K562 (cell line): Measurements from ENCODE around the gene KCNJ5. TPM values are rescaled to one million over a fixed set of nuclear protein-coding genes. Genes with fewer than 3 reads are reported as not detected.

Experiments
- ATAC-seq: fragments of 200-7000 bp; cut with Tn5 transposase; 3 replicates; pipeline ENCODE4 v1.9.1; 2020; ENCODE audit warnings: moderate library complexity
- BruUV-seq: library from RNA; stranded (reverse); fragments of 400-500 nt; replicated peaks from 2 replicates; lab custom pipeline; 2021; lab: Mats Ljungman, UMichigan
- CTCF ChIA-PET: fragments of 300-600 bp; formaldehyde crosslinking; extraction: SDS; loops from one replicate; lab custom pipeline; 2021; ENCODE audit warnings: low intra/inter-chr PET ratio; lab: Yijun Ruan, JAX
- POLR2A ChIA-PET: fragments of 300-600, 350-650 bp; sonication (Branson Sonifier 250); formaldehyde crosslinking; extraction: SDS; loops from one replicate; lab custom pipeline; 2021; ENCODE audit warnings: antibody characterized with exemption, inconsistent platforms; lab: Yijun Ruan, JAX
- DNase-seq, 4 experiments: peaks; one replicate each; pipeline versions ENCODE4 v3.0.0 to v3.0.0-alpha.2; 2011 to 2018; ENCODE audit warnings: low spot score in 3 of 4, mixed read lengths in 3 of 4; ENCODE audit errors: extremely low read depth in 1 of 4
- FAIRE-seq: peaks from 2 replicates; lab custom pipeline; 2011; peaks lifted over from hg19 to GRCh38; lab: Jason Lieb, UNC
- H2AFZ ChIP-seq: 2 replicates; pipeline ENCODE4 v1.6.0; 2011; ENCODE audit warnings: low read depth, low read length, control low read depth, inconsistent platforms
- H3K27ac ChIP-seq: fragments of 200-600 bp; 3 replicates; pipeline ENCODE4 v1.8.0; 2011; ENCODE audit warnings: low read depth, mild to moderate bottlenecking, control low read depth, inconsistent platforms, low read length, moderate library complexity, mixed read lengths; ENCODE audit errors: extremely low read depth
- H3K27me3 ChIP-seq, 2 experiments: fragments of 300-600 bp in 1 of 2; 2 replicates in 1 of 2; 3 replicates in 1 of 2; pipeline versions ENCODE4 v1.6.0 to v1.8.0; 2011; ENCODE audit warnings: inconsistent platforms in 2 of 2, low read length in 2 of 2, mild to moderate bottlenecking in 1 of 2, mixed read lengths in 1 of 2, moderate library complexity in 1 of 2; ENCODE audit not compliant: control insufficient read depth in 2 of 2, insufficient read depth in 2 of 2
- H3K36me3 ChIP-seq: fragments of 300-600 bp; 3 replicates; pipeline ENCODE4 v1.8.0; 2011; ENCODE audit warnings: mild to moderate bottlenecking, low read length, inconsistent platforms; ENCODE audit not compliant: control insufficient read depth, insufficient read depth
- H3K4me1 ChIP-seq, 2 experiments: fragments of 200-600 bp in 1 of 2; replicated peaks in 1 of 2; 2 replicates in 1 of 2; 3 replicates in 1 of 2; pipeline versions ENCODE4 v1.5.1 to v1.8.0; 2011; ENCODE audit warnings: inconsistent platforms in 2 of 2, low read length in 2 of 2, mild to moderate bottlenecking in 1 of 2, mixed read lengths in 1 of 2, moderate library complexity in 1 of 2; ENCODE audit not compliant: control insufficient read depth in 2 of 2, insufficient read depth in 2 of 2
- H3K4me2 ChIP-seq: 2 replicates; pipeline ENCODE4 v1.6.1; 2011; ENCODE audit warnings: low read length, control low read depth, inconsistent platforms, mixed read lengths; ENCODE audit not compliant: insufficient read depth
- H3K4me3 ChIP-seq: fragments of 200-600 bp; sonication (generic), shearing (Covaris generic); 2 replicates; pipeline ENCODE4 v1.5.1; 2016; ENCODE audit warnings: control low read depth, inconsistent platforms
- H3K79me2 ChIP-seq: fragments of 200-600 bp; 3 replicates; pipeline ENCODE4 v1.8.0; 2011; ENCODE audit warnings: low read length, inconsistent platforms; ENCODE audit not compliant: control insufficient read depth, insufficient read depth
- H3K9ac ChIP-seq, 2 experiments: 2 replicates each; pipeline versions ENCODE4 v1.6.0 to v1.6.1; 2011; ENCODE audit warnings: low read depth in 2 of 2, low read length in 2 of 2, control low read depth in 1 of 2, inconsistent platforms in 1 of 2, mild to moderate bottlenecking in 1 of 2, mixed read lengths in 1 of 2; ENCODE audit not compliant: insufficient read depth in 1 of 2
- H3K9me1 ChIP-seq: one replicate; pipeline ENCODE4 v1.6.0; 2011; ENCODE audit warnings: inconsistent platforms, mild to moderate bottlenecking, low read length, moderate library complexity; ENCODE audit not compliant: control insufficient read depth, insufficient read depth
- H3K9me3 ChIP-seq: replicated peaks from 2 replicates; pipeline ENCODE4 v1.5.1; 2011; ENCODE audit warnings: low read depth, low read length, inconsistent platforms; ENCODE audit not compliant: control insufficient read depth, insufficient read depth
- H4K20me1 ChIP-seq: replicated peaks from 2 replicates; pipeline ENCODE4 v1.6.1; 2011; ENCODE audit warnings: low read length, inconsistent platforms, mixed read lengths; ENCODE audit not compliant: control insufficient read depth, insufficient read depth
- ARID2 ChIP-seq: fragments of 450-650 bp; IDR thresholded peaks from 2 replicates; pipeline ENCODE4 v1.6.1; 2017; ENCODE audit warnings: antibody characterized with exemption, mild to moderate bottlenecking
- CREB1 ChIP-seq, 2 experiments: sonication (generic) in 1 of 2; formaldehyde crosslinking in 1 of 2; IDR thresholded peaks; 2 replicates each; pipeline versions ENCODE4 v1.6.1 to v1.8.0; 2012 to 2022; ENCODE audit warnings: inconsistent platforms in 1 of 2, mild to moderate bottlenecking in 1 of 2, missing genetic modification reagents in 1 of 2, moderate library complexity in 1 of 2
- NCOR1 ChIP-seq: fragments of 450-650 bp; IDR thresholded peaks from 2 replicates; pipeline ENCODE4 v1.6.1; 2016; ENCODE audit warnings: mild to moderate bottlenecking, moderate library complexity
- POLR2AphosphoS5 ChIP-seq: IDR thresholded peaks from 2 replicates; pipeline ENCODE4 v1.6.1; 2011; ENCODE audit warnings: mild to moderate bottlenecking, low read depth, low read length, moderate library complexity; ENCODE audit not compliant: control insufficient read depth, insufficient read depth
- RBBP5 ChIP-seq: fragments of 200-600 bp; sonication (generic); IDR thresholded peaks from 2 replicates; pipeline ENCODE4 v1.6.1; 2012; ENCODE audit warnings: borderline replicate concordance, mild to moderate bottlenecking, low read length, control low read depth, inconsistent platforms; ENCODE audit not compliant: insufficient read depth, poor library complexity, severe bottlenecking
- ZFP36 ChIP-seq: fragments of 150-350 bp; IDR thresholded peaks from 2 replicates; pipeline ENCODE4 v1.6.1; 2018; ENCODE audit warnings: low read length, low read depth; ENCODE audit not compliant: partially characterized antibody
- WGBS: fragments of 100-300 bp; shearing (Covaris generic); methylation state at CpG from one replicate; pipeline ENCODE4 v1.1.6; 2016; ENCODE audit warnings: low coverage, mixed read lengths; ENCODE audit not compliant: insufficient coverage; ENCODE audit errors: missing lambda C conversion rate; 5-methylcytosine and 5-hydroxymethylcytosine counted together
- in situ Hi-C: fragments of 300-500 bp; cut with MboI; formaldehyde crosslinking; loops from 4 replicates; pipeline ENCODE4 v1.15.0; 2018; ENCODE audit warnings: inconsistent platforms, mixed read lengths
- intact Hi-C: fragments of 100-400 bp; cut with micrococcal nuclease; formaldehyde crosslinking; loops from 2 replicates; pipeline ENCODE4 v1.14.2; 2022
- polyA plus RNA-seq, 8 experiments: library from polyadenylated mRNA; depleted of rRNA in 4 of 8; stranded (reverse) in 5 of 8; unstranded in 3 of 8; fragments of >200 nt; fragmentation: Nextera tagmentation in 2 of 8; fragmentation: Illumina TruSeq in 1 of 8; extraction: Ambion mirVana in 2 of 8; extraction: Trizol in 1 of 8; gene quantifications; 2 replicates each; pipeline versions ENCODE4 v1.2.1 to v1.2.3, GENCODE V29; 2011 to 2014; ENCODE audit warnings: inconsistent platforms in 1 of 8, missing spikeins in 1 of 8
- total RNA-seq, 7 experiments: library from RNA; depleted of rRNA in 6 of 7; stranded (reverse); fragments of >200 nt in 6 of 7; fragmentation: Illumina TruSeq in 2 of 7; extraction: Trizol in 2 of 7; gene quantifications; 2 replicates each; pipeline versions ENCODE4 v1.2.1 to v1.2.3, GENCODE V29; 2011 to 2021; ENCODE audit warnings: low replicate concordance in 1 of 7
- TF ChIP-seq, protein P1 (sequence below): fragments of 450-650 bp; IDR thresholded peaks from one replicate; pipeline ENCODE4 v1.6.1; 2018; ENCODE audit warnings: mild to moderate bottlenecking, moderate library complexity; ENCODE audit not compliant: partially characterized antibody
- TF ChIP-seq, protein P2 (sequence below): fragments of 250-450 bp; sonication (Bioruptor Pico); IDR thresholded peaks from 2 replicates; pipeline ENCODE4 v1.4.0; 2020; ENCODE audit warnings: mild to moderate bottlenecking, moderate library complexity
- TF ChIP-seq, protein P3 (sequence below): fragments of 250-450 bp; sonication (Bioruptor Pico); IDR thresholded peaks from 2 replicates; pipeline ENCODE4 v1.4.0; 2020

Gene KCNJ5
- total and polyA plus RNA-seq, 9 of the 15 experiments (the other 6 are each of a cell fraction or from before 2014, with no cell fraction given): 0.04 TPM; not detected in 8

GRCh38 chr11:128949791-128950454, 58.8 kb downstream of the KCNJ5 start:
- intact Hi-C loops (loop anchor here (10.0 kb wide), 2 partner anchors 385 to 915 kb away; no protein-coding TSS in a partner anchor), in situ Hi-C loops (no loop called here)
- ATAC-seq: no peak
- no peak for TF ChIP-seq POLR2AphosphoS5
- TF ChIP-seq CREB1 (IDR thresholded peaks at IDR 0.05): no peak
- no peak for TF ChIP-seq CREB1 (CRISPR knock-in tag; IDR thresholded peaks at IDR 0.05)
- TF ChIP-seq ZFP36: no peak
- TF ChIP-seq ARID2: no peak
- TF ChIP-seq, protein P1, sequence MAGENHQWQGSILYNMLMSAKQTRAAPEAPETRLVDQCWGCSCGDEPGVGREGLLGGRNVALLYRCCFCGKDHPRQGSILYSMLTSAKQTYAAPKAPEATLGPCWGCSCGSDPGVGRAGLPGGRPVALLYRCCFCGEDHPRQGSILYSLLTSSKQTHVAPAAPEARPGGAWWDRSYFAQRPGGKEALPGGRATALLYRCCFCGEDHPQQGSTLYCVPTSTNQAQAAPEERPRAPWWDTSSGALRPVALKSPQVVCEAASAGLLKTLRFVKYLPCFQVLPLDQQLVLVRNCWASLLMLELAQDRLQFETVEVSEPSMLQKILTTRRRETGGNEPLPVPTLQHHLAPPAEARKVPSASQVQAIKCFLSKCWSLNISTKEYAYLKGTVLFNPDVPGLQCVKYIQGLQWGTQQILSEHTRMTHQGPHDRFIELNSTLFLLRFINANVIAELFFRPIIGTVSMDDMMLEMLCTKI: no peak
- TF ChIP-seq, protein P2, sequence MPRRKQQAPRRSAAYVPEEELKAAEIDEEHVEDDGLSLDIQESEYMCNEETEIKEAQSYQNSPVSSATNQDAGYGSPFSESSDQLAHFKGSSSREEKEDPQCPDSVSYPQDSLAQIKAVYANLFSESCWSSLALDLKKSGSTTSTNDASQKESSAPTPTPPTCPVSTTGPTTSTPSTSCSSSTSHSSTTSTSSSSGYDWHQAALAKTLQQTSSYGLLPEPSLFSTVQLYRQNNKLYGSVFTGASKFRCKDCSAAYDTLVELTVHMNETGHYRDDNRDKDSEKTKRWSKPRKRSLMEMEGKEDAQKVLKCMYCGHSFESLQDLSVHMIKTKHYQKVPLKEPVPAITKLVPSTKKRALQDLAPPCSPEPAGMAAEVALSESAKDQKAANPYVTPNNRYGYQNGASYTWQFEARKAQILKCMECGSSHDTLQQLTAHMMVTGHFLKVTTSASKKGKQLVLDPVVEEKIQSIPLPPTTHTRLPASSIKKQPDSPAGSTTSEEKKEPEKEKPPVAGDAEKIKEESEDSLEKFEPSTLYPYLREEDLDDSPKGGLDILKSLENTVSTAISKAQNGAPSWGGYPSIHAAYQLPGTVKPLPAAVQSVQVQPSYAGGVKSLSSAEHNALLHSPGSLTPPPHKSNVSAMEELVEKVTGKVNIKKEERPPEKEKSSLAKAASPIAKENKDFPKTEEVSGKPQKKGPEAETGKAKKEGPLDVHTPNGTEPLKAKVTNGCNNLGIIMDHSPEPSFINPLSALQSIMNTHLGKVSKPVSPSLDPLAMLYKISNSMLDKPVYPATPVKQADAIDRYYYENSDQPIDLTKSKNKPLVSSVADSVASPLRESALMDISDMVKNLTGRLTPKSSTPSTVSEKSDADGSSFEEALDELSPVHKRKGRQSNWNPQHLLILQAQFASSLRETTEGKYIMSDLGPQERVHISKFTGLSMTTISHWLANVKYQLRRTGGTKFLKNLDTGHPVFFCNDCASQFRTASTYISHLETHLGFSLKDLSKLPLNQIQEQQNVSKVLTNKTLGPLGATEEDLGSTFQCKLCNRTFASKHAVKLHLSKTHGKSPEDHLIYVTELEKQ (CRISPR knock-in tag): no peak
- TF ChIP-seq NCOR1: no peak
- TF ChIP-seq RBBP5: no peak
- TF ChIP-seq, protein P3, sequence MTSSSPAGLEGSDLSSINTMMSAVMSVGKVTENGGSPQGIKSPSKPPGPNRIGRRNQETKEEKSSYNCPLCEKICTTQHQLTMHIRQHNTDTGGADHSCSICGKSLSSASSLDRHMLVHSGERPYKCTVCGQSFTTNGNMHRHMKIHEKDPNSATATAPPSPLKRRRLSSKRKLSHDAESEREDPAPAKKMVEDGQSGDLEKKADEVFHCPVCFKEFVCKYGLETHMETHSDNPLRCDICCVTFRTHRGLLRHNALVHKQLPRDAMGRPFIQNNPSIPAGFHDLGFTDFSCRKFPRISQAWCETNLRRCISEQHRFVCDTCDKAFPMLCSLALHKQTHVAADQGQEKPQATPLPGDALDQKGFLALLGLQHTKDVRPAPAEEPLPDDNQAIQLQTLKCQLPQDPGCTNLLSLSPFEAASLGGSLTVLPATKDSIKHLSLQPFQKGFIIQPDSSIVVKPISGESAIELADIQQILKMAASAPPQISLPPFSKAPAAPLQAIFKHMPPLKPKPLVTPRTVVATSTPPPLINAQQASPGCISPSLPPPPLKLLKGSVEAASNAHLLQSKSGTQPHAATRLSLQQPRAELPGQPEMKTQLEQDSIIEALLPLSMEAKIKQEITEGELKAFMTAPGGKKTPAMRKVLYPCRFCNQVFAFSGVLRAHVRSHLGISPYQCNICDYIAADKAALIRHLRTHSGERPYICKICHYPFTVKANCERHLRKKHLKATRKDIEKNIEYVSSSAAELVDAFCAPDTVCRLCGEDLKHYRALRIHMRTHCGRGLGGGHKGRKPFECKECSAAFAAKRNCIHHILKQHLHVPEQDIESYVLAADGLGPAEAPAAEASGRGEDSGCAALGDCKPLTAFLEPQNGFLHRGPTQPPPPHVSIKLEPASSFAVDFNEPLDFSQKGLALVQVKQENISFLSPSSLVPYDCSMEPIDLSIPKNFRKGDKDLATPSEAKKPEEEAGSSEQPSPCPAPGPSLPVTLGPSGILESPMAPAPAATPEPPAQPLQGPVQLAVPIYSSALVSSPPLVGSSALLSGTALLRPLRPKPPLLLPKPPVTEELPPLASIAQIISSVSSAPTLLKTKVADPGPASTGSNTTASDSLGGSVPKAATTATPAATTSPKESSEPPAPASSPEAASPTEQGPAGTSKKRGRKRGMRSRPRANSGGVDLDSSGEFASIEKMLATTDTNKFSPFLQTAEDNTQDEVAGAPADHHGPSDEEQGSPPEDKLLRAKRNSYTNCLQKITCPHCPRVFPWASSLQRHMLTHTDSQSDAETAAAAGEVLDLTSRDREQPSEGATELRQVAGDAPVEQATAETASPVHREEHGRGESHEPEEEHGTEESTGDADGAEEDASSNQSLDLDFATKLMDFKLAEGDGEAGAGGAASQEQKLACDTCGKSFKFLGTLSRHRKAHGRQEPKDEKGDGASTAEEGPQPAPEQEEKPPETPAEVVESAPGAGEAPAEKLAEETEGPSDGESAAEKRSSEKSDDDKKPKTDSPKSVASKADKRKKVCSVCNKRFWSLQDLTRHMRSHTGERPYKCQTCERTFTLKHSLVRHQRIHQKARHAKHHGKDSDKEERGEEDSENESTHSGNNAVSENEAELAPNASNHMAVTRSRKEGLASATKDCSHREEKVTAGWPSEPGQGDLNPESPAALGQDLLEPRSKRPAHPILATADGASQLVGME (CRISPR knock-in tag): no peak

More at GRCh38 chr11:128949791-128950454, 58.8 kb downstream of the KCNJ5 start:
- Histone ChIP-seq H3K9me3 (no peaks in the 10 kb centered on the region), H2AFZ (no peak overlapping the region), H3K27ac (no peak overlapping the region), H3K36me3 (no peaks in the 10 kb centered on the region), H3K4me1 (no peaks in the 10 kb centered on the region), H3K9me1 (no peaks in the 10 kb centered on the region), H3K4me2 (no peak overlapping the region), H3K79me2 (no peaks in the 10 kb centered on the region), H3K4me3 (no peak overlapping the region), H4K20me1 (no peaks in the 10 kb centered on the region), H3K27me3 (peaks cover 0 to 4% of the 10 kb centered on the region in 2 experiments; a peak in 2 of 5 replicates), H3K9ac (no peak overlapping the region)
- POLR2A ChIA-PET: no interaction called here
- DNase-seq (no peak), FAIRE-seq (no peak)
- BruUV-seq: no TSS peak
- WGBS: 2% methylated on average over 11 of the region's 13 CpGs
- CTCF ChIA-PET: no interaction called here
